ENCODE measurements around the gene NEGR1. TPM values are rescaled to one million over a fixed set of nuclear protein-coding genes. Genes with fewer than 3 reads are reported as not detected.

NEGR1 gene
- total RNA-seq, 1 experiment from 2014 or later: 19.2 TPM

GRCh38 chr1:71414179-71414578 is 868.2 kb downstream of the NEGR1 start:
- H3K36me3 Mint-ChIP-seq (ENCODE audit: insufficient read depth, unreplicated experiment): no peaks in the 10 kb centered on the region
- no peak overlapping the region for H3K4me3 Mint-ChIP-seq (ENCODE audit: low read depth, unreplicated experiment)
- no peak overlapping the region for H3K27ac Mint-ChIP-seq (ENCODE audit: unreplicated experiment)
- H3K9me3 Mint-ChIP-seq (ENCODE audit: low read depth, unreplicated experiment): peaks cover 7% of the 10 kb centered on the region
- CTCF ChIA-PET: no interaction called here
- intact Hi-C loops (cut with micrococcal nuclease; ENCODE audit: unreplicated experiment): no loop called here
- no peak for TF ChIP-seq CTCF (IDR thresholded peaks at IDR 0.05; ENCODE audit: unreplicated experiment)
- H3K4me1 Mint-ChIP-seq (ENCODE audit: low read depth, unreplicated experiment): no peaks in the 10 kb centered on the region
- DNase-seq: no peak
- no TSS peak for BruUV-seq (replicated peaks)
- H3K27me3 Mint-ChIP-seq (ENCODE audit: unreplicated experiment): no peaks in the 10 kb centered on the region

GRCh38 chr1:71413441-71414175 is 868.7 kb downstream of the NEGR1 start:
- H3K27me3 Mint-ChIP-seq (ENCODE audit: unreplicated experiment): no peaks in the 10 kb centered on the region
- peaks cover 6% of the 10 kb centered on the region for H3K9me3 Mint-ChIP-seq (ENCODE audit: low read depth, unreplicated experiment)
- TF ChIP-seq CTCF (IDR thresholded peaks at IDR 0.05; ENCODE audit: unreplicated experiment): no peak
- H3K36me3 Mint-ChIP-seq (ENCODE audit: insufficient read depth, unreplicated experiment): no peaks in the 10 kb centered on the region
- CTCF ChIA-PET: no interaction called here
- H3K4me1 Mint-ChIP-seq (ENCODE audit: low read depth, unreplicated experiment): no peaks in the 10 kb centered on the region
- intact Hi-C loops (cut with micrococcal nuclease; ENCODE audit: unreplicated experiment): no loop called here
- DNase-seq: no peak
- no TSS peak for BruUV-seq (replicated peaks)
- H3K4me3 Mint-ChIP-seq (ENCODE audit: low read depth, unreplicated experiment): no peak overlapping the region
- H3K27ac Mint-ChIP-seq (ENCODE audit: unreplicated experiment): no peak overlapping the region

- H3K4me3 Mint-ChIP-seq (ENCODE audit: low read depth, unreplicated experiment): no peak overlapping the region
- H3K4me1 Mint-ChIP-seq (ENCODE audit: low read depth, unreplicated experiment): no peaks in the 10 kb centered on the region
- H3K36me3 Mint-ChIP-seq (ENCODE audit: insufficient read depth, unreplicated experiment): no peaks in the 10 kb centered on the region
- peaks cover 3% of the 10 kb centered on the region for H3K9me3 Mint-ChIP-seq (ENCODE audit: low read depth, unreplicated experiment)
- BruUV-seq (replicated peaks): no TSS peak
- no peak overlapping the region for H3K27ac Mint-ChIP-seq (ENCODE audit: unreplicated experiment)
- DNase-seq: no peak
- TF ChIP-seq CTCF (IDR thresholded peaks at IDR 0.05; ENCODE audit: unreplicated experiment): no peak
- H3K27me3 Mint-ChIP-seq (ENCODE audit: unreplicated experiment): no peaks in the 10 kb centered on the region
- CTCF ChIA-PET: no interaction called here
- intact Hi-C loops (cut with micrococcal nuclease; ENCODE audit: unreplicated experiment): no loop called here
These were observed 882.3 kb downstream of the NEGR1 start for GRCh38 chr1:71400050-71400449.

- intact Hi-C loops (cut with micrococcal nuclease; ENCODE audit: unreplicated experiment): no loop called here
- DNase-seq: no peak
- TF ChIP-seq CTCF (IDR thresholded peaks at IDR 0.05; ENCODE audit: unreplicated experiment): no peak
- Mint-ChIP-seq H3K27me3 (ENCODE audit: unreplicated experiment) (no peaks in the 10 kb centered on the region), H3K9me3 (ENCODE audit: low read depth, unreplicated experiment) (peaks cover 6% of the 10 kb centered on the region), H3K4me3 (ENCODE audit: low read depth, unreplicated experiment) (no peak overlapping the region), H3K27ac (ENCODE audit: unreplicated experiment) (no peak overlapping the region), H3K4me1 (ENCODE audit: low read depth, unreplicated experiment) (no peaks in the 10 kb centered on the region), H3K36me3 (ENCODE audit: insufficient read depth, unreplicated experiment) (no peaks in the 10 kb centered on the region)
- BruUV-seq (replicated peaks): no TSS peak
- CTCF ChIA-PET: no interaction called here
These were observed 882.7 kb downstream of the NEGR1 start for GRCh38 chr1:71399594-71399993.

Data from Calu3 (cell line).